GM12878 (cell line): ENCODE measurements around the gene NPBWR2. TPM values are rescaled to one million over a fixed set of nuclear protein-coding genes. Genes with fewer than 3 reads are reported as not detected.

ENCODE experiments used
- HSF1 ChIP-seq: fragments of 150-350 bp; IDR thresholded peaks from 2 replicates; pipeline ENCODE4 v1.6.1; 2014; ENCODE audit warnings: mild to moderate bottlenecking, low read depth, low read length
- JUND ChIP-seq: IDR thresholded peaks from 2 replicates; pipeline ENCODE4 v1.6.1; 2012; ENCODE audit warnings: low read depth, mild to moderate bottlenecking, low read length, improper control_type of control experiment, moderate library complexity
- SRF ChIP-seq, 2 experiments: IDR thresholded peaks; 2 replicates each; pipeline ENCODE4 v1.6.1; 2011; ENCODE audit warnings: low read depth in 2 of 2, low read length in 2 of 2, mild to moderate bottlenecking in 1 of 2, moderate library complexity in 1 of 2
- ZBED1 ChIP-seq: IDR thresholded peaks from 2 replicates; pipeline ENCODE4 v1.6.1; 2016; ENCODE audit warnings: borderline replicate concordance
- ZNF24 ChIP-seq: fragments of 450-650 bp; IDR thresholded peaks from 2 replicates; pipeline ENCODE4 v1.6.1; 2017; ENCODE audit warnings: antibody characterized with exemption, mild to moderate bottlenecking
- polyA plus RNA-seq, 11 experiments: library from polyadenylated mRNA; depleted of rRNA in 4 of 11; unstranded in 6 of 11; stranded (reverse) in 5 of 11; fragments of >200 nt; fragmentation: Nextera tagmentation in 4 of 11; fragmentation: Illumina TruSeq in 1 of 11; extraction: Ambion mirVana in 4 of 11; extraction: Trizol in 1 of 11; gene quantifications; 1 replicate in 1 of 11; 2 replicates in 10 of 11; pipeline versions ENCODE4 v1.2.1 to v1.2.3, GENCODE V29; 2011 to 2016; ENCODE audit warnings: inconsistent platforms in 2 of 11, missing spikeins in 2 of 11, low read depth in 1 of 11
- total RNA-seq, 4 experiments: library from RNA; depleted of rRNA in 3 of 4; stranded (reverse); fragments of >200 nt in 3 of 4; fragmentation: Illumina TruSeq in 1 of 4; extraction: Trizol in 1 of 4; gene quantifications; 2 replicates each; pipeline versions ENCODE4 v1.2.1 to v1.2.3, GENCODE V29; 2013 to 2021
- TF ChIP-seq, protein P1 (sequence below), 3 experiments: IDR thresholded peaks in 2 of 3; conservative IDR thresholded peaks in 1 of 3; 2 replicates each; pipeline ENCODE4 v1.5.1; 2011; ENCODE audit warnings: low read depth in 3 of 3, low read length in 3 of 3, mild to moderate bottlenecking in 3 of 3, control low read depth in 2 of 3, moderate library complexity in 2 of 3, inconsistent platforms in 1 of 3, mixed read lengths in 1 of 3; ENCODE audit not compliant: control insufficient read depth in 2 of 3, insufficient read depth in 1 of 3; ENCODE audit errors: extremely low read depth in 1 of 3

The NPBWR2 gene
- total and polyA plus RNA-seq, 10 of the 15 experiments (the other 5 are each of a cell fraction or from before 2014, with no cell fraction given): not detected

DNA sequence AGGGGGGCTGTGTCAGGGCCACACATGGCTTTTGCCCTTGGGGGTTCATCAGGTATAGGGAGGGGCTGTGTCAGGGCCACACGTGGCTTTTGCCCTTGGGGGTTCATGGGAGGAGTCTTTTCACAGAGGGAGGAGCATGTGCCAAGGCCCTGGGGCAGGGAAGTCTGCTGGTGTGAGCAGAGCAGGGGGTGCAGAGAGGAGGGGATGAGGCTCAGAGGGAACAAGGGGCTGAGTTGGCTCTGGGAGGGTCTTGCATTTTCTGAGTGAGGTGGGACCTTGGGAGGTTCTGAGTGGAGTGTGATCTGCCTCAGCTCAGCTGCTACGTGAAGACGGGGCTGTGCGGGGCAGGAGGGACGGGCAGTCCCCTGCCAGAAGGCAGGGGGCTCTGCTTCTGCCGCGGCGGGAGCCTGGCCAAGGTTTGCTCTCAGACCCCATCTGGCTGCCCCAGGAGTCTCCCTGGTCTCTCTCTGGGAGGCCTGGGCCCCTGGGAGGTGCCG lies 51.9 kb downstream of the NPBWR2 start (continued):
- TF ChIP-seq, protein P1, sequence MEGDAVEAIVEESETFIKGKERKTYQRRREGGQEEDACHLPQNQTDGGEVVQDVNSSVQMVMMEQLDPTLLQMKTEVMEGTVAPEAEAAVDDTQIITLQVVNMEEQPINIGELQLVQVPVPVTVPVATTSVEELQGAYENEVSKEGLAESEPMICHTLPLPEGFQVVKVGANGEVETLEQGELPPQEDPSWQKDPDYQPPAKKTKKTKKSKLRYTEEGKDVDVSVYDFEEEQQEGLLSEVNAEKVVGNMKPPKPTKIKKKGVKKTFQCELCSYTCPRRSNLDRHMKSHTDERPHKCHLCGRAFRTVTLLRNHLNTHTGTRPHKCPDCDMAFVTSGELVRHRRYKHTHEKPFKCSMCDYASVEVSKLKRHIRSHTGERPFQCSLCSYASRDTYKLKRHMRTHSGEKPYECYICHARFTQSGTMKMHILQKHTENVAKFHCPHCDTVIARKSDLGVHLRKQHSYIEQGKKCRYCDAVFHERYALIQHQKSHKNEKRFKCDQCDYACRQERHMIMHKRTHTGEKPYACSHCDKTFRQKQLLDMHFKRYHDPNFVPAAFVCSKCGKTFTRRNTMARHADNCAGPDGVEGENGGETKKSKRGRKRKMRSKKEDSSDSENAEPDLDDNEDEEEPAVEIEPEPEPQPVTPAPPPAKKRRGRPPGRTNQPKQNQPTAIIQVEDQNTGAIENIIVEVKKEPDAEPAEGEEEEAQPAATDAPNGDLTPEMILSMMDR (IDR thresholded peaks at IDR 0.05 in 2 of 3, conservative IDR thresholded peaks at IDR 0.05 in 1 of 3; ENCODE audit: control insufficient read depth in 2 of 3, extremely low read depth in 1 of 3, insufficient read depth in 1 of 3, low read depth in 3 of 3, low read length in 3 of 3): no peak
- TF ChIP-seq JUND: no peak
- TF ChIP-seq HSF1: no peak
- no peak for TF ChIP-seq SRF (IDR thresholded peaks at IDR 0.05; ENCODE audit: low read depth in 2 of 2, low read length in 2 of 2)
- TF ChIP-seq ZNF24: no peak
- no peak for TF ChIP-seq ZBED1
